HepG2 (cell line): ENCODE results near the gene PPP1R12B. TPM values are rescaled to one million over a fixed set of nuclear protein-coding genes. Genes with fewer than 3 reads are reported as not detected.

ENCODE experiments used
- ARID3A ChIP-seq: IDR thresholded peaks from 2 replicates; pipeline ENCODE4 v1.6.1; 2012; ENCODE audit warnings: low read depth, low read length, improper control_type of control experiment
- CREM ChIP-seq, 2 experiments: sonication (generic) in 1 of 2; formaldehyde crosslinking in 1 of 2; IDR thresholded peaks; 2 replicates each; pipeline versions ENCODE4 v1.4.0 to v1.6.1; 2016 to 2020; ENCODE audit warnings: antibody characterized with exemption in 1 of 2, mild to moderate bottlenecking in 1 of 2, missing genetic modification reagents in 1 of 2
- HBP1 ChIP-seq: IDR thresholded peaks from 2 replicates; pipeline ENCODE4 v1.6.1; 2016; ENCODE audit warnings: low read depth, control low read depth
- JUNB ChIP-seq: sonication (generic); formaldehyde crosslinking; IDR thresholded peaks from 2 replicates; pipeline ENCODE4 v1.8.0; 2022; ENCODE audit warnings: missing genetic modification reagents, mild to moderate bottlenecking, borderline replicate concordance
- MAF1 ChIP-seq: sonication (generic); formaldehyde crosslinking; IDR thresholded peaks from 2 replicates; pipeline ENCODE4 v1.5.0; 2020; ENCODE audit warnings: missing genetic modification reagents, borderline replicate concordance
- MIXL1 ChIP-seq: IDR thresholded peaks from 2 replicates; pipeline ENCODE4 v1.6.1; 2016
- MYC ChIP-seq: sonication (generic); formaldehyde crosslinking; IDR thresholded peaks from 2 replicates; pipeline ENCODE4 v1.9.0; 2021; ENCODE audit warnings: missing genetic modification reagents, borderline replicate concordance
- NR1H2 ChIP-seq: sonication (generic); formaldehyde crosslinking; IDR thresholded peaks from 2 replicates; pipeline ENCODE4 v1.8.1; 2022; ENCODE audit warnings: low read depth, missing genetic modification reagents, borderline replicate concordance
- SAFB2 ChIP-seq: sonication (generic); formaldehyde crosslinking; IDR thresholded peaks from 2 replicates; pipeline ENCODE4 v1.5.1; 2020; ENCODE audit warnings: missing genetic modification reagents, low read depth, mild to moderate bottlenecking, borderline replicate concordance
- SMYD3 ChIP-seq: sonication (generic); formaldehyde crosslinking; IDR thresholded peaks from 2 replicates; pipeline ENCODE4 v1.8.1; 2023; ENCODE audit warnings: mild to moderate bottlenecking, missing genetic modification reagents
- SNAPC4 ChIP-seq: sonication (generic); formaldehyde crosslinking; IDR thresholded peaks from 2 replicates; pipeline ENCODE4 v1.4.0; 2020; ENCODE audit warnings: mild to moderate bottlenecking, missing genetic modification reagents
- XBP1 ChIP-seq: sonication (generic); formaldehyde crosslinking; IDR thresholded peaks from 2 replicates; pipeline ENCODE4 v1.5.0; 2020; ENCODE audit warnings: missing genetic modification reagents
- ZFP90 ChIP-seq: sonication (generic); formaldehyde crosslinking; IDR thresholded peaks from 2 replicates; pipeline ENCODE4 v1.8.0; 2022; ENCODE audit warnings: missing genetic modification reagents, mild to moderate bottlenecking, inconsistent platforms, borderline replicate concordance
- ZFX ChIP-seq: sonication (generic); formaldehyde crosslinking; IDR thresholded peaks from 2 replicates; pipeline ENCODE4 v1.4.0; 2020; ENCODE audit warnings: mild to moderate bottlenecking, low read depth, missing genetic modification reagents, moderate library complexity
- ZNF274 ChIP-seq: sonication (generic); formaldehyde crosslinking; IDR thresholded peaks from 2 replicates; pipeline ENCODE4 v1.5.1; 2020; ENCODE audit warnings: mild to moderate bottlenecking, missing genetic modification reagents
- ZNF567 ChIP-seq: sonication (generic); formaldehyde crosslinking; IDR thresholded peaks from 2 replicates; pipeline ENCODE4 v1.8.1; 2023; ENCODE audit warnings: mild to moderate bottlenecking, missing genetic modification reagents, borderline replicate concordance
- ZNF615 ChIP-seq: sonication (generic); formaldehyde crosslinking; IDR thresholded peaks from 2 replicates; pipeline ENCODE4 v1.5.0; 2020; ENCODE audit warnings: mild to moderate bottlenecking, missing genetic modification reagents, borderline replicate concordance
- ZNF841 ChIP-seq: sonication (generic); formaldehyde crosslinking; IDR thresholded peaks from 2 replicates; pipeline ENCODE4 v1.8.1; 2023; ENCODE audit warnings: missing genetic modification reagents, borderline replicate concordance
- ZUFSP ChIP-seq: sonication (generic); formaldehyde crosslinking; IDR thresholded peaks from 2 replicates; pipeline ENCODE4 v1.9.0; 2021; ENCODE audit warnings: missing genetic modification reagents, mild to moderate bottlenecking, borderline replicate concordance
- polyA plus RNA-seq, 8 experiments: library from polyadenylated mRNA; depleted of rRNA in 3 of 8; stranded (reverse) in 7 of 8; unstranded in 1 of 8; fragments of >200 nt; fragmentation: Illumina TruSeq in 4 of 8; extraction: Trizol in 4 of 8; gene quantifications; 2 replicates each; pipeline versions ENCODE4 v1.2.1 to v1.2.3, GENCODE V29; 2011 to 2016; ENCODE audit warnings: low read depth in 4 of 8, missing spikeins in 1 of 8, mixed read lengths in 1 of 8; ENCODE audit not compliant: insufficient read depth in 1 of 8
- total RNA-seq, 5 experiments: library from RNA; depleted of rRNA; stranded (reverse); fragments of >200 nt; fragmentation: Illumina TruSeq; extraction: Trizol; gene quantifications; 2 replicates each; pipeline ENCODE4 v1.2.3, GENCODE V29; 2016; ENCODE audit warnings: low read depth in 1 of 5

The PPP1R12B gene
- total and polyA plus RNA-seq, 2 of the 13 experiments (the other 11 are each of a cell fraction or from before 2014, with no cell fraction given): 12.0 to 13.6 TPM

- 0 out of 2 replicates have a peak, but pooled peaks have one; percentile 31 for TF ChIP-seq HBP1 (CRISPR knock-in tag)
- TF ChIP-seq NR1H2 (CRISPR knock-in tag): no peak
- peak; percentile 53; the same call in 1 of the 2 replicates for TF ChIP-seq ZFX (CRISPR knock-in tag)
- no peak for TF ChIP-seq ZNF841 (CRISPR knock-in tag)
- TF ChIP-seq MAF1: peak; percentile 75; the same call in 1 of the 2 replicates
- TF ChIP-seq JUNB (CRISPR knock-in tag): no peak
- no peak for TF ChIP-seq ZNF567 (CRISPR knock-in tag)
- peak; percentile 100 for TF ChIP-seq CREM (IDR thresholded peaks at IDR 0.05)
- TF ChIP-seq CREM (CRISPR knock-in tag; IDR thresholded peaks at IDR 0.05): no peak
- 0 out of 2 replicates have a peak, but pooled peaks have one; percentile 62 for TF ChIP-seq SNAPC4
- TF ChIP-seq ARID3A: no peak
- TF ChIP-seq SAFB2: no peak; the same call in 1 of the 2 replicates
- peak; percentile 60 for TF ChIP-seq ZNF274 (CRISPR knock-in tag)
- TF ChIP-seq MYC (CRISPR knock-in tag): peak; percentile 78
- no peak for TF ChIP-seq ZNF615 (CRISPR knock-in tag)
- TF ChIP-seq XBP1 (CRISPR knock-in tag): no peak
- no peak for TF ChIP-seq SMYD3 (CRISPR knock-in tag)
- TF ChIP-seq ZUFSP (CRISPR knock-in tag): no peak
- peak; percentile 72; the same call in 1 of the 2 replicates for TF ChIP-seq ZFP90 (CRISPR knock-in tag)
- TF ChIP-seq MIXL1: 0 out of 2 replicates have a peak, but pooled peaks have one; percentile 24
Measured at GRCh38 chr1:202348509-202349205, at the start of gene PPP1R12B (continued).
